C4-2B (cell line): ENCODE data around the gene SETBP1.

Experiments used
- CTCF ChIP-seq: fragments of 450-650 bp; conservative IDR thresholded peaks from 2 replicates; pipeline ENCODE4 v1.5.1; 2017; ENCODE audit warnings: mild to moderate bottlenecking
- ZFX ChIP-seq: fragments of 450-650 bp; IDR thresholded peaks from 2 replicates; pipeline ENCODE4 v1.6.1; 2017

GRCh38 chr18:45039376-45039775 lies 358.7 kb downstream of the SETBP1 start:
- no peak for TF ChIP-seq ZFX
- no peak for TF ChIP-seq CTCF
